Peyer's patch (tissue), 4 donors: ENCODE data around the gene ARMC9.
"Not testable (repeated sequence)": the region's sequence is repeated elsewhere in the genome, so short reads cannot be mapped to it uniquely, and the experiment has no call there.

Experiments used
- POLR2A ChIP-seq, 2 donors: fragments of 450-650 bp; IDR thresholded peaks; one replicate each; pipeline ENCODE4 v1.5.1; 2017; ENCODE audit warnings: antibody characterized with exemption in 2 of 2, mild to moderate bottlenecking in 2 of 2, moderate library complexity in 2 of 2
- TF ChIP-seq, protein P1 (sequence below), 6 experiments: fragments of 450-650 bp in 4 of 6; fragments of 200-600 bp in 2 of 6; sonication (generic) in 1 of 6; IDR thresholded peaks; one replicate each; pipeline ENCODE4 v1.5.1; 2017 to 2019; ENCODE audit warnings: antibody characterized with exemption in 6 of 6, mild to moderate bottlenecking in 3 of 6, moderate library complexity in 1 of 6

DNA sequence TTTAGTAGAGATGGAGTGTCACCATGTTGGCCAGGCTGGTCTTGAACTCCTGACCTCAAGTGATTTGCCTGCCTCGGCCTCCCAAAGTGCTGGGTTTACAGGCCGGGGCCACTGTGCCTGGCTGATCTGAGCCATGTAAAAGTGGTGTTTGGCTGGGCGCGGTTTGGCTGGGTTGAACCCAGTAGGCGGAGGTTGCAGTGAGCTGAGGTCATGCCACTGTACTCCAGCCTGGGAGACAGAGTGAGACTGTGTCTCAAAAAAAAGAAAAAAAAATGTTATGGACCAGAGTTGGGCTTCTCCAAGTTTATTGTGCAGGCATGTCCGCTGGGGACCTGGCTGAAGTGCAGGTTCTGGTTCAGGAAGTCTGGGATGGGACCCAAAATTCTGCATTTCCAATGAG is 54.9 kb downstream of the ARMC9 start:
- TF ChIP-seq, protein P1, sequence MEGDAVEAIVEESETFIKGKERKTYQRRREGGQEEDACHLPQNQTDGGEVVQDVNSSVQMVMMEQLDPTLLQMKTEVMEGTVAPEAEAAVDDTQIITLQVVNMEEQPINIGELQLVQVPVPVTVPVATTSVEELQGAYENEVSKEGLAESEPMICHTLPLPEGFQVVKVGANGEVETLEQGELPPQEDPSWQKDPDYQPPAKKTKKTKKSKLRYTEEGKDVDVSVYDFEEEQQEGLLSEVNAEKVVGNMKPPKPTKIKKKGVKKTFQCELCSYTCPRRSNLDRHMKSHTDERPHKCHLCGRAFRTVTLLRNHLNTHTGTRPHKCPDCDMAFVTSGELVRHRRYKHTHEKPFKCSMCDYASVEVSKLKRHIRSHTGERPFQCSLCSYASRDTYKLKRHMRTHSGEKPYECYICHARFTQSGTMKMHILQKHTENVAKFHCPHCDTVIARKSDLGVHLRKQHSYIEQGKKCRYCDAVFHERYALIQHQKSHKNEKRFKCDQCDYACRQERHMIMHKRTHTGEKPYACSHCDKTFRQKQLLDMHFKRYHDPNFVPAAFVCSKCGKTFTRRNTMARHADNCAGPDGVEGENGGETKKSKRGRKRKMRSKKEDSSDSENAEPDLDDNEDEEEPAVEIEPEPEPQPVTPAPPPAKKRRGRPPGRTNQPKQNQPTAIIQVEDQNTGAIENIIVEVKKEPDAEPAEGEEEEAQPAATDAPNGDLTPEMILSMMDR (IDR thresholded peaks at IDR 0.05) = not testable (repeated sequence)
- not testable (repeated sequence) for TF ChIP-seq POLR2A (IDR thresholded peaks at IDR 0.05)
